NCI-H345 treated with DMSO at 0.1 percent for 48 hours (cell line): ENCODE data around the gene SKA1.
"Not testable (repeated sequence)": the region's sequence is repeated elsewhere in the genome, so short reads cannot be mapped to it uniquely, and the experiment has no call there.

Experiments used
- DNase-seq: peaks from one replicate; lab custom pipeline; 2025; ENCODE audit not compliant: unreplicated experiment; lab: John Stamatoyannopoulos, UW

SKA1 gene

DNA sequence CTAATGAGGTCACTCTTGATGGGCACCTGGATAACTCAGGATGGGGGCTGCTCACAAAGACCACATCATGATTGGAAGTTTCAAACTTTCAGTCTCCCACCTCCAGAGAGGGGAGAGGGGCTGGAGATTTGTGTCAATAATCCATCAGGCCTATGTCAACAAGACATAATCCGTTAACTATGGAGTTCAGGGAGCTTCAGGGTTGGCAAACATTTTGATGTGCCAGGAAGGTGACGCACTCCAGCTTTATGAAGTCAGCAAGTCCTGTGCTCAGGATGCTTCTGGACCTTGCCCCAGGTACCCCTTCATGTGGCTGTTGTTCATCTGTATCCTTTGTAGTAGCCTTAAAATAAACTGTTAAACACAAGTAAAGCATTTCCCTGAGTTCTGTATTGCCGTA, 19.0 kb downstream of the SKA1 start:
- no peak for DNase-seq

DNA sequence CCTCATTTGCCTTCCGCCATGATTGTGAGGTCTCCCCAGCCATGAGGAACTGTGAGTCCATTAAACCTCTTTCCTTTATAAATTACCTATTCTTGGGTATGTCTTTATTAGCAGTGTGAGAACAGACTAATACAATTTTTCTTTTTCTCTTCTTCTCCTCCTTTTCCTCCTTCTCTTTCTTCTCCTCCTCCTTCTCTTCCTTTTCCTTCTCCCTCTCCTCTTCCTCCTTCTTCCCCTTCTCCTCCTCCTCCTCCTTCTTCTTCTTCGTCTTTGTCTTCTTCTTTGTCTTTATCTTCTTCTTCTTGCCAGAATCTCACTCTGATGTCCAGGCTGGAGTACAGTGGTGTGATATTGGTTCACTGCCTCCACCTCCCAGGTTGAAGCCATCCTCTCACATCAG, 20.2 kb downstream of the SKA1 start:
- no peak for DNase-seq

DNA sequence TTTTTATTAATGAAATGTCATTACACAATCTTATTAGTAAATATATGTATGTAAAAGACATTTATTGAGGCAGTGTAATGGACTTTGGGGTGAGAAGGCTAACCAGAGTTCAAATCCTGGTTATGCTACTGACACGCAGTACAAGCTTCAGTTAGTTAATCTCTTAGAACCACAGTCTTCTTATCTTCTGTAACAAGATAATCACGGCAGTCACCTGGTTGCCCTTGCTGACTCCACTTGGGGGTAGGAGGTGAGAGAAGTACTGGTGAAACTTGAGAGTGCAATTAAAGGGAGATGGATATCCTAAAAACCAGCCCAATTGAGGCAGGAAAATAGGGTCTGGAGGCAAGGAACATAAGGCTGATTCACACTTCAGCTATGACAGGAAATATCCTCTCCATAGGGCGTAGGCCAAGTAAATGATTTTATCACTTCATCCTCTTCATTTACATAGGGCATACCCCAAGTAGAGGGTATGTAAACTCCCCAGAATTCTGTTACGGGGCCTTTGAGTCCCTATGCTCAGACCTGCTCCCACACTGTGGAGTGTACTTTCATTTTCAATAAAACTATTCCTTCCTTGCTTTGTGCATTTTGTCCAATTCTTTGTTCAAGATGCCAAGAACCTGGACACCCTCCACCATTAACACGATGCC, 21.3 kb downstream of the SKA1 start:
- DNase-seq, result no peak

DNA sequence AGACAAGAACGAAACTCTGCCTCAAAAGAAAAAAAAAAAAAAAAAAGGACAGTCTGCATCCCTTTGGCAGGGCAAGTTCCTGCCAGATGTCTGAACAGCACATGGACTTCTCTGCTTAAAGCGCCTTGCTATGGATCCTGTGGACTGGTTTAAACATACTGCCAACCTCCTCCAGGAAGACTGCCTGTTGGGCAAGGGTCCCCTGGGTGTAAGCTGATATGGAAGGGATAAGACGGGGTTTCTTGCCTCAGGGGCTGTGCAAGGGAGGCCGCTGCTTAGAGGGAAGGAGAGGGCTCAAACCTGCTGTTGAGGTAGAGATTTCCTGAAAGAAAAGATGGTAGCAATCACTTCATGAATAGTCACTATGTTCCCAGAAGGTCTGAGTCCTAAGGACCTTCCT, 22.2 kb downstream of the SKA1 start:
- no peak for DNase-seq

DNA sequence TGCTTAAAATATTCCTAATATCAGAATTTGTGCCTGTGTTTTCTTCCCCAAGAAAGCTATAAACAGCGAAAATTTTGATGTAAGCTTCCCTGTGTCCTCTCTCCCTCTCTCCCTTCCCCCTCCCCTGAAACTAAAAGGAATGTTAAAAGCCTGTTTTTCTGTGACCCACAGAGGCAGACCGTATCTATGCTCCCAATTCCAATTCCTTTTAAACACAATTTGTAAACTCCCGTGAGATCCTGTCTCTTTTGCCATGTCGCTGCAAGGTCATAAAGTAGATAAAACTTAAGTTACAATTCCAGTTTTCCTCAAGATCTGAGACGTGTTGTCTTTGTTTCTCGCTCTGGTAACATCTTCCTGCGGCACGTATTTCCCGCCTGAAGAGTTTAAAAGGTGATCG, 23.3 kb downstream of the SKA1 start:
- DNase-seq, result no peak

DNA sequence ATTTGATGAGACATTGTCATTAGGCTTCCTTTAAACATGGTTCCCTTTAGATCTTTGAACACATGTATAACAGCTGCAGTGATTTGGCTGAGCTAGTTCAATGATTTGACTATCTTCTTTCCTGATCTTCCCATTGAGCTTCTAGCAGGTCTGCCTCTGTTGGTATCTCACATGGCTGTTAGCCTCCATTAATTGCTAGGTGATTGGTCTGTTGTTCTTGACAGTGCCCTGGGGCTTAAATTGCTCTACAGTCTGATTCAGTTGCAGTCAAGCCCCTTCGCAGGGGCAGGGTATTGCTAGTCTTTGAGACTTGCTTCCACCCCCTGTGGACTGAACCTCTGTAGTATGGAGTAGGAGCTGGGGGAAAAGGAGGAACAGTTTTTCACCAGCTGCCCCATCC, 24.1 kb downstream of the SKA1 start:
- DNase-seq, result no peak

DNA sequence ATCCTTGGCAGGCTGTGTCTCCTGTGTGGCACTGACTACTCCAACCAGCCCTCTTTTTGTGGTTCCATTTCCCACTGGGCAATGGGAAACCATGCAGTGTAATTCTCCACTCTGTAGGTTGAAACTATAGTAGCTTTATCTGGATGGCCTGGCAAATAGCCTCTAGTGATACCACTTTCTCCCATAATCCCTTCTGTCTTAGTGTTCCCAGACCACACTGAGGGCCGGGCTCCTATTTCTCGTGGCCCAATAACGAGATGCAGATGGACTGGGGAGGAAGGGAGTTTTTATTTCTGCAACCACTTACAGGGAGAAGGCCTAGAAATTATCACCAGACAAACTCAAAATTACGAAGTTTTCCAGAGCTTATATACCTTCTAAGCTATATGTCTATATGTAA, 24.7 kb downstream of the SKA1 start:
- no peak for DNase-seq

DNA sequence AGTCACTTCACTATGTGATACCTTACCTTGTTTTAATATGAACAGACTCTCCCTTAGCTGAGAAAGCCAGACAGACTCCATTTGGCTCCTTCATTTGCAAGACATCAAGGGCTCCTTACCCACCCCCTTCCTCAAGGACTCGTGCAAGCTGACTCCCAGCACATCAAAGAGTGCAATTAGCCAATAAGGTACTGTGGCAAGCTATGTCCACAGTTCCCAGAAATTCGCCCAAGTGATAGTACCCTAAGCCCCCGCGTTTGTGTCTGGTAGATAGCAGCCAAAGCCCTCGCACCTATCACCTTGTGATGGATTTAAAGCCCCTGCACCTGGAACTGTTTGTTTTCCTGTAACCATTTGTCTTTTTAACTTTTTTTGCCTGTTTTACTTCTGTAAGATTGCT, 25.6 kb downstream of the SKA1 start:
- DNase-seq, result not testable (repeated sequence)

DNA sequence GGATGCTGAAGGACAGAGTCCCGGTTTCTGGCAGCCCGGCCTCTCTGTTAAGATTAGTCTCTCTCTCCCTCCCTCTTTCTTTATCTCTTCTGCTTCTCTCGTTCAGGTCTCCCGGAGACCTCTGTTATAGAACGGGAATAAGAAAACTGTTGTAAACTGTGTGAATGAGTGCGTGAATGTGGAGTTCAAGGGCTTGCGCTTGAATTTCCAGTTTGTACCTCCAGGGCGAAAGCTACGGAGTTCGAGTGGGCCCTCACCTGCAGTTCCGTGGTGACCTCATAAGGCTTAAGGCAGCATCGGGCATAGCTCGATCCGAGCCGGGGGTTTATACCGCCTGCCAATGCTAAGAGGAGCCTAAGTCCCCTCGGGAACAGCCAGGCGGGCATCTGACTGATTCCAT, 26.4 kb downstream of the SKA1 start:
- DNase-seq, result peak; percentile 11

DNA sequence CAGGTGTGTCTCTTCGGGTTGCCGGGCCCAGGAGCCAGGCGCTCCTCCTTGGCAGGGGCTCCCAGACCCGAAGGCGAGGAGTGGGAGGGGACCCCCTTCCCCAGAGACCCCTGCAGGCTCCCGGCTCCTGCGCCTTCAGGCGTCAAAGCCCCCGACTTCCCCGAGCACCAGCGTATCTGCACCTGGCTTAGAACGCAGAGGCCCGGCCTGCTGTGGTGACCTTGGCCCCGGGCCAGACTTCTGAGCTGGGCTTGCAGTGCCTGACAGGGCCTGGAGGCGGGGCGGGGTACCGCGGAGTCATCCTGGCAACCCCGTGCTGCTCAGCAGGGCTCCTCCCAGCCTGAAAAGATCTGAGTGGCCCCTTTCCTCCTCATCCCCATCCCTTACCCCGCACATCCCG, 27.0 kb downstream of the SKA1 start:
- DNase-seq, result peak; percentile 57

DNA sequence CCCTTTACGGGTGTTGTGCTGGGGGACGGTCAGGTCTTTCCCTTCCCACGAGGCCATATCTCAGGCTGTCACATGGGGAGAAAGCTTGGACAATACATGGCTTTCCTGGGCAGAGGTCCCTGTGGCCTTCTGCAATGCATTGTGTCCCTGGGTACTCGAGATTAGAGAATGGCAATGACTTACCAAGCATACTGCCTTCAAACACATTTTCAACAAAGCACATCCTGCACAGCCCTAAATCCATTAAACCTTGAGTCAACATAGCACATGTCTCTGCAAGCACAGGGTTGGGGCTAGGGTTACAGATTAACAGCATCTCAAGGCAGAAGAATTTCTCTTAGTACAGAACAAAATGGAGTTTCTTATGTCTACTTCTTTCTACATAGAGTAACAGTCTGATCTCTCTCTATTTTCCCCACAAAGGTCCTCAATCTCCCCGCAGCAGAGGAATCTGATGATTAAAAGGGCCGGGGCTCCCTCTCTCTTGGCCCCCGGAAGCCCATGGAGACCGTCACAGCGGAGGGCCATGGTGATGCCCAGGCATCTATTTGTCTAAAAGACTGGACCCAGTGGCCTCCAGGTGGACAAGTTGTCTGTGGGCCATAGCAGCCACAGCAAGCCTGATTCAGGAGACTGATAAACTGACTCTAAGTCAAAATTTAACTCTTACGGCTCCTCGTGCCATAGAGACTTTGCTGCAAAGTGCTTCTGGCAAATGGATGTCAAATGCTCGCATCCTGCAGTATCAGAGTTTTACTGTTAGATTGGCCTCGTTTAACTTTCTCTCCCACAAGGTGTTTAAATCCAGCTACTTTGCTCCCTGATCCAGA, 30.1 kb downstream of the SKA1 start:
- DNase-seq, result peak; percentile 50

DNA sequence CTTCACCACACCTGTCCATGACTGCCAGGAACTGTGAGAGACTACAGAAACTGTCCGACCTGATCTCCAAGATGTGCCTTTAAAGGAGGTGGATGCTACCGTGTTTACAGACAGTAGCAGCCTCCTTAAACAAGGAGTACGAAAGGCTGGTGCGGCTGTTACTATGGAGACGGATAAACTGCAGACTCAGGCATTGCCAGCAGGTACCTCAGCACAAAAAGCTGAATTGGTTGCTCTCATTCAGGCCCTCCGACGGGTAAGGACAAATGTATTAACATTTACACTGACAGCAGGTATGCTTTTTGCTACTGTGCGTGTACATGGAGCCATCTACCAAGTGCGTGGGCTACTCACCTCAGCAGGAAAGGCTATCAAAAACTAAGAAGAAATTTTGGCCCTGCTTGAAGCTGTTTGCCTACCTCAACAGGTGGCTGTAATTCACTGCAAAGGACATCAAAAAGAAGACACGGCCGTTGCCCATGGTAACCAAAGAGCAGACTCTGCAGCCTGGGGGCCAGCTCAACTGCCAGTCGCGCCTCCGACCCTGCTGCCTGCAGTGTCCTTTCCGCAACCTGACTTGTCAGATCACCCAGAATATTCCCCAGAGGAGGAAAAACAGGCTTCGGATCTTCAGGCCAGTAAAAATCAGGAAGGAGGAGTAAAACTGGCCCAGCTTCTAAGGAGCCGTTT, 30.9 kb downstream of the SKA1 start:
- DNase-seq, result peak; percentile 93

DNA sequence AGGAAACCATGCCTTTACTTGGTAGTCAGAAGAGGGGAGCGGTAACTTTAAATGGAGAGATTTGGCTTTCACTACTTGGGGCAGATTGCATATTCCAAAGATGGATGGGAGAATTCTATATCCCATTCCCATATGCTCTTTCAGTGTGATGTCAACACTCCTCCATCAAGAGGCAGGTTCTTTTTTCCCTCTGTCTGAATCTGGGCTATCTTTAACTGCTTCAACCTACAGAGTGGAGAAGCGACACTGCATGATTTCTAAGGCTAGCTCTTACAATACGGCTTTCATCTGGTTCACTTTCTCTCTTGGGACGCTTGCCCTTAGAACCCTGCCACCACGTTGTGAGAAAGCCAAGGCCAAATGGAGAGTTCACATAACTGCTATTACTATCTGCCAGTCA, 34.4 kb downstream of the SKA1 start:
- no peak for DNase-seq

DNA sequence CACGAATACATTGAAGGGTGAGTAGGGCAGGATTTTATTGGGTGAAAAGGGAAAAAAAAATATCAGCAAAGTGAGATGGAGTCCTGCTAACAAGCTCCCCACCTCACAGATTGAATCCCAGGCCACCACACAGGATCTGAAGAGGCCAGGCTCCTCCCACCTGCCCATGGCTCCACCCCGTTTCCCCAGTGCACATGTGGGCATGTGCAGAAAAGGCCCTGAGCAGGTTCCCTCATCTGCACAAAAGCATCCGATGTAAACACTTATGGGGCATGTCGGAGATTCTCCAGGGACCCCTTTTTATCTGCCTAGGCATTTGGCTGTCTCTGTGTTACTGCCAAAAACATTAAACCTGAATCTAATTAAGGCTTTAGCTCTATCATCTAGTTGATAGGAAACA, 35.2 kb downstream of the SKA1 start:
- DNase-seq, result peak; percentile 5

DNA sequence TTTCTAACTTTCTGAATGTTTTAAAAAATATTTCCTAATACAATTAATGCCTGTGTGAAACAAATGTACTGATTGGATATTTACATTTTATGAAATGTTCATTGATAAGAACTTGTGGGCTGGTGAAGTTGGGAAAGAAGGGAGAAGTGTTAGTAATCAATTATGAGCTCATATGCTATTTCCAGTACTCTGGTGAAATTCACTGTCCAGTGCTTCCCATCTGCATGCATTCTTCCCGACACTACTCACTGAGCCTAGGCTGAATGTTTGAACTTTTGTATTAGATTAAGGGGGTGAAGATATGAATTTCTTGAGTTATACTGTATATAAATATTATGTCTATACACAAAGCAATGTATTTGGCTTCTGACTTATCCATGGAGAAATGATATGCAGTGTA, 36.0 kb downstream of the SKA1 start:
- no peak for DNase-seq

DNA sequence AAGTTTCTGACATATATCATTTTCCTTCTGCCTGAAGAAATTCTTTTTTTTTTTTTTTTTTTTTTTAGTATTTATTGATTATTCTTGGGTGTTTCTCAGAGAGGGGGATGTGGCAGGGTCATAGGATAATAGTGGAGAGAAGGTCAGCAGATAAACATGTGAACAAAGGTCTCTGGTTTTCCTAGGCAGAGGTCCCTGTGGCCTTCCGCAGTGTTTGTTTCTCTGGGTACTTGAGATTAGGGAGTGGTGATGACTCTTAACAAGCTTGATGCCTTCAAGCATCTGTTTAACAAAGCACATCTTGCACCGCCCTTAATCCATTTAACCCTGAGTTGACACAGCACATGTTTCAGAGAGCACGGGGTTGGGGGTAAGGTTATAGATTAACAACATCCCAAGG, 42.0 kb downstream of the SKA1 start:
- DNase-seq, result not testable (repeated sequence)

DNA sequence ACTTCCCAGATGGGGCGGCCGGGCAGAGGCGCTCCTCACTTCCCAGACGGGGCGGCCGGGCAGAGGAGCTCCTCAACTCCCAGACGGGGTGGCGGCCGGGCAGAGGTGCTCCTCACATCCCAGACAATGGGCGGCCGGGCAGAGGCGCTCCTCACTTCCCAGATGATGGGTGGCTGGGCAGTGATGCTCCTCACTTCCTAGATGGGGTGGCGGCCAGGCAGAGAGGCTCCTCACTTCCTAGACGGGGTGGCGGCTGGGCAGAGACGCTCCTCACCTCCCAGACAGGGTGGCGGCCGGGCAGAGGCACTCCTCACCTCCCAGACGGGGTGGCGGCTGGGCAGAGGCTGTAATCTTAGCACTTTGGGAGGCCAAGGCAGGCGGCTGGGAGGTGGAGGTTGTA, 42.9 kb downstream of the SKA1 start:
- not testable (repeated sequence) for DNase-seq

DNA sequence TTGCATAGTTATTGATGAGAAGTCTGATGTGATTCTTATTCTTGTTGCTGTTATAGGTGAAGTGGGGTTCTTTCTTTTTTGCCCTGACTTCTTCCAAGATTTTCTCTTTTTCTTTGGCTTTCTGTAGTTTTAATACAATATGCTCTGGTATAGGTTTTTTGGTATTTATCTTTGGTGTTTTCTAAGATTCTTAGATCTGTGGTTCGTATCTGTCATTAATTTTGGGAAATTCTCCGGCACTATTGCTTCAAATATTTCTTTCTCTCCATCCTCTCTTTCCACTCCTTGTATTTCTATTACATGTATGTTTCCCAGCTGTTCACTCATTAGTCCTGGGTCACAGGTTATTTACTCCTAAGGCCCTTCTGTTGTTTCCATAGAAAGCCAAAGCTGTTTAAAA, 43.8 kb downstream of the SKA1 start:
- DNase-seq, result no peak

DNA sequence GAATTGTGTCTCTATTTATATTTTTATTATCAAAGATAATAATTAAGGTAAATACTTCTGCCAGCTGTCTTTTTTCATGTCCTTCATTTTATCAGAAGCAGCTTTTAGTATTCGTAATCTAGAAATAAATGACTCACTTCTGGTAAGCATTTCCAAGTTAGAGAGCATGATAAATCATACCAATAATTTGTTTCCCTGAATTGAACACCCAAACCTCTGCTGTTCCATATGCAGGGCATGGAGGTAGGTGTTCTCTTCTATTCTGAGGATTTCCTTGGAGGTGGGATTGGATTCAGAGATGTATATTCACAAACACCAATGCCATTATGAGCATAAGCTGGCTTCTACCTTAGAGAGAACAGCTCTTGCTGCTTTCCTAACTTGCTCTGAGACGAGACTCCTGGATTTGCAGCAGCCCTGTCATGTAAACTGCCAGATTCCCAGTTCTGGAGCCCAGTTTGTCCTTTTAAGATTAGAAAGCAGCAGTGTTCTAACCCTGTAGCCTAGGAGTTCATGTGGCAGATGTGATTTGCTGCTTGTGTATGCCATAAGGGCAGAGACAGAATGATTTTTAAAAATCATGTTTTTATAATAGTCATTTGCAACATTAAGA, 47.5 kb downstream of the SKA1 start:
- no peak for DNase-seq

DNA sequence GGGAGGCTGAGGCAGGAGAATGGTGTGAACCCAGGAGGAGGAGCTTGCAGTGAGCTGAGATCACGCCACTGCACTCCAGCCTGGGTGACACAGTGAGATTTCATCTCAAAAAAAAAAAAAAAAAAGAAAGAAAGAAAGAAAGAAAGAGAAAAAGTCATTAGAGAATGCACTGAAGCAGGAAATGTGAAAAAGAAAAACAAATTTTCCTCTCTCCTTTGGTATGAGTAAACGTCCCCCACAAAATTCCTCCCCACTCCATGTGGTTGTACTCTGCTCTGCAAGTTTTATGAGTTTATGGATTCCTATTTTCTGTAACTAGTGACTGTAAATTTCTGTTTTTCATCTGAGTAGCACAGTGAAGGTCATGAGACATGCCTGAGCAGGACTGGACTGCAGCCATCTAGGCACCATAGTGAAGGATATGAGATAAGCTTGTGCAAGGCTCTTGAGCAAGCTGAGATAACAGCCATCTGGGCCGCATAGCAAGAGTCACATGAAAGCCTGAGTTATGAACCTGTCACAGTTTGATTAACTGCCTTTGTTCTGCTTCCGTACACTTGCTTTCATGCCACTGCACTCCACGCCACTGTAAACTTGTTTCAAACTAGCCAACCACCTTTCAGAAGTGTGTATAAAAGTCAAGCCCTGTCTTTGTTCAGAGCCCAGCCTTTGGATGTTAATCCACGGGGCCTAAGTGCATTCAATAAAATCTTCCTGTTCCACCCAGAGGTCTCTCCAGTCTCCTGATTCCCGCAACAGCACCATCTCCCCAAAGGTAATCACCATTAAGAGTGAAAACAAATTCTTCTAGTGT, 50.2 kb downstream of the SKA1 start:
- no peak for DNase-seq

DNA sequence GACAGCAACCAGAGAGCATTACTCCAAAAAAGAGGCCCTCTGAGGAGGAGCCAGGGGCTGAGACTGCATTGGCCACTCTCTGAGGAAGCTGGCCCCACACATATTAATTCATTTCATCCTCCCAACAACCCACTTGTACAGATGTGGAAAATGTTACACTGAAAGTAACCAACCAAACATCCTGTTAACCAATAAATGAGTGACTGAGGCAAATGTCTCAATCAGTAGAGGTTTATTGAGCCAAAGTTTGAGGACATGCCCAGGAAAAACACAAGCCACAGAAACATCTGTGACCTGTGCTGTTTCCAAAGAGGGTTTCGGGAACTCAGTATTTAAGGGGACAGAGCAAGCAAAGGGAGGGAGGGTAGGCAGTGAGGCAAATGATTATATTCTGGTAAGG, 53.0 kb downstream of the SKA1 start:
- no peak for DNase-seq
